ENCODE data around the gene XRN1. TPM values are rescaled to one million over a fixed set of nuclear protein-coding genes. Genes with fewer than 3 reads are reported as not detected.

The XRN1 gene
- total RNA-seq, 1 donor, result 57.5 TPM

DNA sequence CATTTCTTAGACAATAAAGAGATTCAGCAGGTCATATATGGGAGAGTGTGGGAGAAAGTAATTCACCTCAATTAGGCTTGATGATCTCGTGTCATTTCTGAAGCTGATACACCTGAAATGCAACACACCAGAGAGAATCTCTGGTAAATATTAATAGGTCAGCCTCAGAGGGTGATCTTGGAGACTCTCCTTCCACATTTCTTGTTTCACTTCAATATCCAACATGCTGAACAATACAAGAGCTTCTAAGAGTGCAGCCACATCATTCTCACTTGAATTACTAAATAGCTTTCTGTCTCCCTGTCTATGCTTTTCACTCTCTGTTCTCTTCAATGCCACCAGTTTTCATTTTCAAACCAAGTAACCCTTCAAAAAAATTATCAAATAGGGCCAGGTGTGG is 151.3 kb downstream of the XRN1 start:
- no peaks in the 10 kb centered on the region for H3K36me3 ChIP-seq (ENCODE audit: insufficient read depth, low read length)
- no peak overlapping the region for H3K4me2 ChIP-seq (ENCODE audit: insufficient read depth, low read length)
- H3K9me3 ChIP-seq (ENCODE audit: low read depth, low read length), result no peaks in the 10 kb centered on the region
- no peak overlapping the region for H3K27ac ChIP-seq (ENCODE audit: low read depth, low read length)
- no peak for DNase-seq (ENCODE audit: insufficient read length, low spot score, missing footprints)
- no peak overlapping the region for H2AFZ ChIP-seq (ENCODE audit: low read length)
- no peaks in the 10 kb centered on the region for H3K79me2 ChIP-seq (ENCODE audit: insufficient read depth, low read length)
- H3K4me1 ChIP-seq (ENCODE audit: insufficient read depth, low read length), result no peaks in the 10 kb centered on the region
- no peaks in the 10 kb centered on the region for H4K20me1 ChIP-seq (ENCODE audit: insufficient read depth, low read length)
- H3K4me3 ChIP-seq (ENCODE audit: insufficient read depth, low read length), result no peak overlapping the region
- no peaks in the 10 kb centered on the region for H3K27me3 ChIP-seq (ENCODE audit: insufficient read depth, low read length)
- TF ChIP-seq, protein P1, sequence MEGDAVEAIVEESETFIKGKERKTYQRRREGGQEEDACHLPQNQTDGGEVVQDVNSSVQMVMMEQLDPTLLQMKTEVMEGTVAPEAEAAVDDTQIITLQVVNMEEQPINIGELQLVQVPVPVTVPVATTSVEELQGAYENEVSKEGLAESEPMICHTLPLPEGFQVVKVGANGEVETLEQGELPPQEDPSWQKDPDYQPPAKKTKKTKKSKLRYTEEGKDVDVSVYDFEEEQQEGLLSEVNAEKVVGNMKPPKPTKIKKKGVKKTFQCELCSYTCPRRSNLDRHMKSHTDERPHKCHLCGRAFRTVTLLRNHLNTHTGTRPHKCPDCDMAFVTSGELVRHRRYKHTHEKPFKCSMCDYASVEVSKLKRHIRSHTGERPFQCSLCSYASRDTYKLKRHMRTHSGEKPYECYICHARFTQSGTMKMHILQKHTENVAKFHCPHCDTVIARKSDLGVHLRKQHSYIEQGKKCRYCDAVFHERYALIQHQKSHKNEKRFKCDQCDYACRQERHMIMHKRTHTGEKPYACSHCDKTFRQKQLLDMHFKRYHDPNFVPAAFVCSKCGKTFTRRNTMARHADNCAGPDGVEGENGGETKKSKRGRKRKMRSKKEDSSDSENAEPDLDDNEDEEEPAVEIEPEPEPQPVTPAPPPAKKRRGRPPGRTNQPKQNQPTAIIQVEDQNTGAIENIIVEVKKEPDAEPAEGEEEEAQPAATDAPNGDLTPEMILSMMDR (IDR thresholded peaks at IDR 0.05; ENCODE audit: extremely low read depth, low read depth, low read length), result no peak

GRCh38 chr3:142287866-142288638 is 159.8 kb downstream of the XRN1 start:
- TF ChIP-seq, protein P1 (IDR thresholded peaks at IDR 0.05; ENCODE audit: extremely low read depth, low read depth, low read length), result no peak
- no peak for DNase-seq (ENCODE audit: insufficient read length, low spot score, missing footprints)
- no peaks in the 10 kb centered on the region for H3K27me3 ChIP-seq (ENCODE audit: insufficient read depth, low read length)
- no peaks in the 10 kb centered on the region for H3K36me3 ChIP-seq (ENCODE audit: insufficient read depth, low read length)
- H4K20me1 ChIP-seq (ENCODE audit: insufficient read depth, low read length), result no peaks in the 10 kb centered on the region
- no peak overlapping the region for H3K4me2 ChIP-seq (ENCODE audit: insufficient read depth, low read length)
- no peak overlapping the region for H3K27ac ChIP-seq (ENCODE audit: low read depth, low read length)
- H3K4me3 ChIP-seq (ENCODE audit: insufficient read depth, low read length), result no peak overlapping the region
- peaks cover 10% of the 10 kb centered on the region for H3K9me3 ChIP-seq (ENCODE audit: low read depth, low read length)
- no peaks in the 10 kb centered on the region for H3K4me1 ChIP-seq (ENCODE audit: insufficient read depth, low read length)
- H2AFZ ChIP-seq (ENCODE audit: low read length), result no peak overlapping the region
- H3K79me2 ChIP-seq (ENCODE audit: insufficient read depth, low read length), result no peaks in the 10 kb centered on the region

DNA sequence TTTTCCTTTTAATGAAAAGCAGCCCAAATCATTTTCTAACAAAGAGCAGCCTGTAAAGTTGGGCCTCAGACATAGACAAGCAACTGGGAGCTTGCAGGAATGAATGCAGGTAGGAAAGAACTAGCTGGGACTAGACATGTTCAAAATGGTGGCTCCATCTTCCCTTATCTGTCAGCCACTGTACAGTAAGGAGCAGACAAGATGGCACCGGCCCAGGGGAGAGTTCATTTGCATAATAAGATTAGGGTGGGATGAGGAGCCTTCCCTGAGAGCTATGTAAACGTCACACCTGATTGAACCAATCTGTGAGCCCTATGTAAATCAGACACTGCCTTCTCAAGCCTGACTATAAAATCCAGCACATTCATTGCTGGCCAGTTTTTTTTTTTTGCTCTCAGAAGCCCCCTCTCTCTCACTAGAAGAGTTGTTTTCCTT is 162.7 kb downstream of the XRN1 start:
- Histone ChIP-seq H3K79me2 (ENCODE audit: insufficient read depth, low read length) (no peaks in the 10 kb centered on the region), H3K27me3 (ENCODE audit: insufficient read depth, low read length) (no peaks in the 10 kb centered on the region), H2AFZ (ENCODE audit: low read length) (no peak overlapping the region), H4K20me1 (ENCODE audit: insufficient read depth, low read length) (no peaks in the 10 kb centered on the region), H3K4me3 (ENCODE audit: insufficient read depth, low read length) (no peak overlapping the region), H3K9me3 (ENCODE audit: low read depth, low read length) (peaks cover 10% of the 10 kb centered on the region), H3K36me3 (ENCODE audit: insufficient read depth, low read length) (no peaks in the 10 kb centered on the region), H3K27ac (ENCODE audit: low read depth, low read length) (no peak overlapping the region), H3K4me1 (ENCODE audit: insufficient read depth, low read length) (no peaks in the 10 kb centered on the region), H3K4me2 (ENCODE audit: insufficient read depth, low read length) (no peak overlapping the region)
- DNase-seq (ENCODE audit: insufficient read length, low spot score, missing footprints), result no peak
- TF ChIP-seq, protein P1 (IDR thresholded peaks at IDR 0.05; ENCODE audit: extremely low read depth, low read depth, low read length), result no peak

- Histone ChIP-seq H3K79me2 (ENCODE audit: insufficient read depth, low read length) (no peaks in the 10 kb centered on the region), H3K27me3 (ENCODE audit: insufficient read depth, low read length) (no peaks in the 10 kb centered on the region), H3K9me3 (ENCODE audit: low read depth, low read length) (no peaks in the 10 kb centered on the region), H3K36me3 (ENCODE audit: insufficient read depth, low read length) (no peaks in the 10 kb centered on the region), H2AFZ (ENCODE audit: low read length) (no peak overlapping the region), H4K20me1 (ENCODE audit: insufficient read depth, low read length) (no peaks in the 10 kb centered on the region), H3K4me2 (ENCODE audit: insufficient read depth, low read length) (no peak overlapping the region), H3K27ac (ENCODE audit: low read depth, low read length) (no peak overlapping the region), H3K4me3 (ENCODE audit: insufficient read depth, low read length) (no peak overlapping the region), H3K4me1 (ENCODE audit: insufficient read depth, low read length) (no peaks in the 10 kb centered on the region)
- DNase-seq (ENCODE audit: insufficient read length, low spot score, missing footprints), result no peak
- TF ChIP-seq, protein P1 (IDR thresholded peaks at IDR 0.05; ENCODE audit: extremely low read depth, low read depth, low read length), result no peak
Measured at GRCh38 chr3:142282503-142282902, 165.3 kb downstream of the XRN1 start.

Measured in osteoblast (primary cell).